ENCODE measurements around the gene SOWAHB.

The SOWAHB gene

DNA sequence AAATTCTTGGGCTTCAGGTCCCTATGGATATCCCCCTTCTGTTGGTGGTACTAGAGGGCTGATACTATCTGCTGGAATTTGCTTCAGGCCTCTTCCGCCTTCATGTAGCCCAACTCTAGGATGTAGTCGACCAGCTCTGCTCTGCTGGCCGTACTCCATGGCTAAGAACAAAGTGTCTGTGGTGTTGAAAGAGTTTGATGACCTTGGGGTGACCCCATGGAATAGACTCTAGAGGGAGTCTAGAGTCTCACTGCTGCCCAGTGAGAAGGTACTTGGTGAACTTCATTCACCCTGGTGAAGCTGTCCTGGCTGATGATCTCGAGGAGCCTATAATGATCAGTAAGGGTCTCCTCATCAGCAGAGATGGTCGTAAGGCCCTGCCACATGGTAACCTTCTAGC lies 11.7 kb downstream of the SOWAHB start:
- H3K23ac ChIP-seq (ENCODE audit: low read length): no peak overlapping the region
- no CpG with 5 or more reads among the region's 5 CpGs for WGBS (ENCODE audit: extremely low coverage, insufficient coverage, insufficient read length)
- H3K14ac ChIP-seq (ENCODE audit: low read length): no peak overlapping the region
- H3K4me2 ChIP-seq (ENCODE audit: low read length): no peak overlapping the region
- H3K79me1 ChIP-seq (ENCODE audit: low read length): no peaks in the 10 kb centered on the region
- no peak overlapping the region for H2BK12ac ChIP-seq (ENCODE audit: low read length)
- H3K4ac ChIP-seq (ENCODE audit: low read depth, low read length): no peak overlapping the region
- no peak overlapping the region for H4K91ac ChIP-seq (ENCODE audit: low read depth, low read length)
- H2AFZ ChIP-seq (ENCODE audit: insufficient read depth, low read length, poor library complexity): no peak overlapping the region
- H2BK5ac ChIP-seq (ENCODE audit: low read depth, low read length, poor library complexity): no peak overlapping the region
- H3K9me3 ChIP-seq (ENCODE audit: insufficient read depth, low read depth, low read length): no peaks in the 10 kb centered on the region
- no peak overlapping the region for H3K18ac ChIP-seq (ENCODE audit: low read length)
- H4K12ac ChIP-seq (ENCODE audit: low read depth, low read length): no peak overlapping the region
- no peak overlapping the region for H3K4me3 ChIP-seq (ENCODE audit: low read depth, low read length)
- no peak overlapping the region for H3K27ac ChIP-seq (ENCODE audit: low read depth, low read length)
- H4K8ac ChIP-seq (ENCODE audit: low read depth, low read length): no peak overlapping the region
- H3K36me3 ChIP-seq (ENCODE audit: control insufficient read depth in 1 of 2, insufficient read depth in 2 of 2, low read length in 2 of 2): no peaks in the 10 kb centered on the region
- no peaks in the 10 kb centered on the region for H3K79me2 ChIP-seq (ENCODE audit: control insufficient read depth, insufficient read depth, low read length, poor library complexity)
- no peak overlapping the region for H2BK120ac ChIP-seq (ENCODE audit: insufficient read depth, low read length, poor library complexity)
- no peak overlapping the region for H2AK5ac ChIP-seq (ENCODE audit: low read length)
- H3K27me3 ChIP-seq (ENCODE audit: insufficient read depth, low read length): no peaks in the 10 kb centered on the region
- no peaks in the 10 kb centered on the region for H3K4me1 ChIP-seq (ENCODE audit: control insufficient read depth in 1 of 2, insufficient read depth in 2 of 2, low read length in 2 of 2)
- no peak overlapping the region for H3K9ac ChIP-seq (ENCODE audit: low read length)
- DNase-seq: no peak

DNA sequence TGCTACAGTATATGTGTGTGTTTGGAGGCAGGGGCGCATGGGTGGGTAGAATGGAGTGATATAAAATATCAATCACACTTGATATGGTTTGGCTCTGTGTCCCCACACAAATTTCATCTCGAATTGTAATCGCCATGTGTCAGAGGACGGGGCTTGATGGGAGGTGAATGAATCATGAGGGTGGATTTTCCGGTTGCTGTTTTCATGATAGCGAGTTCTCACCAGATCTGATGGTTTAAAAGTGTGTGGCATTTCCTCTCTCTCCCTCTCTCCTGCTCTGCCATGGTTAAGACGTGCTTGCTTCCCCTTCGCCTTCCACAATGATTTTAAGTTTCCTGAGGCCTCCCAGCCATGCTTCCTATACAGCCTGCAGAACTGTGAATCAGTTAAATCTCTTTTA lies 14.8 kb downstream of the SOWAHB start:
- Histone ChIP-seq H2BK12ac (ENCODE audit: low read length) (no peak overlapping the region), H3K9ac (ENCODE audit: low read length) (no peak overlapping the region), H4K91ac (ENCODE audit: low read depth, low read length) (no peak overlapping the region), H3K4me1 (ENCODE audit: control insufficient read depth in 1 of 2, insufficient read depth in 2 of 2, low read length in 2 of 2) (no peaks in the 10 kb centered on the region), H3K27me3 (ENCODE audit: insufficient read depth, low read length) (no peaks in the 10 kb centered on the region), H3K4me3 (ENCODE audit: low read depth, low read length) (no peak overlapping the region), H3K9me3 (ENCODE audit: insufficient read depth, low read depth, low read length) (no peaks in the 10 kb centered on the region), H3K4me2 (ENCODE audit: low read length) (no peak overlapping the region), H3K36me3 (ENCODE audit: control insufficient read depth in 1 of 2, insufficient read depth in 2 of 2, low read length in 2 of 2) (no peaks in the 10 kb centered on the region), H3K18ac (ENCODE audit: low read length) (no peak overlapping the region), H2AFZ (ENCODE audit: insufficient read depth, low read length, poor library complexity) (no peak overlapping the region), H3K79me2 (ENCODE audit: control insufficient read depth, insufficient read depth, low read length, poor library complexity) (no peaks in the 10 kb centered on the region), H3K4ac (ENCODE audit: low read depth, low read length) (no peak overlapping the region), H3K14ac (ENCODE audit: low read length) (no peak overlapping the region), H2BK5ac (ENCODE audit: low read depth, low read length, poor library complexity) (no peak overlapping the region), H3K27ac (ENCODE audit: low read depth, low read length) (no peak overlapping the region), H4K12ac (ENCODE audit: low read depth, low read length) (no peak overlapping the region), H3K79me1 (ENCODE audit: low read length) (no peaks in the 10 kb centered on the region), H4K8ac (ENCODE audit: low read depth, low read length) (no peak overlapping the region), H2AK5ac (ENCODE audit: low read length) (no peak overlapping the region), H2BK120ac (ENCODE audit: insufficient read depth, low read length, poor library complexity) (no peak overlapping the region), H3K23ac (ENCODE audit: low read length) (no peak overlapping the region)
- DNase-seq: peak; percentile 38 to 71
- WGBS (ENCODE audit: extremely low coverage, insufficient coverage, insufficient read length): no CpG with 5 or more reads among the region's 8 CpGs

GRCh38 chr4:76882630-76883029 lies 15.3 kb downstream of the SOWAHB start:
- WGBS (ENCODE audit: extremely low coverage, insufficient coverage, insufficient read length): no CpG with 5 or more reads among the region's 2 CpGs
- H3K14ac ChIP-seq (ENCODE audit: low read length): no peak overlapping the region
- H3K79me2 ChIP-seq (ENCODE audit: control insufficient read depth, insufficient read depth, low read length, poor library complexity): no peaks in the 10 kb centered on the region
- H4K91ac ChIP-seq (ENCODE audit: low read depth, low read length): no peak overlapping the region
- no peak overlapping the region for H2AK5ac ChIP-seq (ENCODE audit: low read length)
- no peaks in the 10 kb centered on the region for H3K4me1 ChIP-seq (ENCODE audit: control insufficient read depth in 1 of 2, insufficient read depth in 2 of 2, low read length in 2 of 2)
- H3K27ac ChIP-seq (ENCODE audit: low read depth, low read length): no peak overlapping the region
- DNase-seq: peak in 1 of 2 donors; percentile 33
- no peaks in the 10 kb centered on the region for H3K79me1 ChIP-seq (ENCODE audit: low read length)
- no peaks in the 10 kb centered on the region for H3K9me3 ChIP-seq (ENCODE audit: insufficient read depth, low read depth, low read length)
- H3K18ac ChIP-seq (ENCODE audit: low read length): no peak overlapping the region
- H3K9ac ChIP-seq (ENCODE audit: low read length): no peak overlapping the region
- H2BK120ac ChIP-seq (ENCODE audit: insufficient read depth, low read length, poor library complexity): no peak overlapping the region
- no peaks in the 10 kb centered on the region for H3K27me3 ChIP-seq (ENCODE audit: insufficient read depth, low read length)
- no peak overlapping the region for H3K4ac ChIP-seq (ENCODE audit: low read depth, low read length)
- H2BK12ac ChIP-seq (ENCODE audit: low read length): no peak overlapping the region
- H2AFZ ChIP-seq (ENCODE audit: insufficient read depth, low read length, poor library complexity): no peak overlapping the region
- no peaks in the 10 kb centered on the region for H3K36me3 ChIP-seq (ENCODE audit: control insufficient read depth in 1 of 2, insufficient read depth in 2 of 2, low read length in 2 of 2)
- H2BK5ac ChIP-seq (ENCODE audit: low read depth, low read length, poor library complexity): no peak overlapping the region
- H4K8ac ChIP-seq (ENCODE audit: low read depth, low read length): no peak overlapping the region
- no peak overlapping the region for H4K12ac ChIP-seq (ENCODE audit: low read depth, low read length)
- no peak overlapping the region for H3K23ac ChIP-seq (ENCODE audit: low read length)
- H3K4me3 ChIP-seq (ENCODE audit: low read depth, low read length): no peak overlapping the region
- H3K4me2 ChIP-seq (ENCODE audit: low read length): no peak overlapping the region

DNA sequence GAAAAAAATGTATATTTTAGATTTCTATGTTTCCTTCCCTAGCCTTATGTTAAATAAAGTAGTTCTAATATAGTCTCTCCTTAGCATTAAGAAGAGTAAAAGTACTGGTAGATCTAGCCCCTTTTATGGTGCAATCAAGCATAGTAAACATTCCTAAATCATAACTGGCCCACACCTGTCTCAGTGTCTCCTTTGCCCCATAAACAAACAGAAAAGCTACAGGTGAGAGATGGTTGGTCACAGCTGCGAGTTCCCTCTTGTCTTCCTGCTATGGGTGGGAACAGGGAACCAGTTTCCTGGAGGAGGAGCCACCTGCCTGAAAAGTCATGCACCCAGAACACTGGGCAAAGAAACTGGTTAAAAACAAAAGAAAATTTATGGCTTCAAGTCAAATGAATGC lies 16.6 kb downstream of the SOWAHB start:
- Histone ChIP-seq H3K4me2 (ENCODE audit: low read length) (no peak overlapping the region), H3K27ac (ENCODE audit: low read depth, low read length) (no peak overlapping the region), H3K23ac (ENCODE audit: low read length) (no peak overlapping the region), H3K9me3 (ENCODE audit: insufficient read depth, low read depth, low read length) (no peaks in the 10 kb centered on the region), H3K18ac (ENCODE audit: low read length) (no peak overlapping the region), H3K79me2 (ENCODE audit: control insufficient read depth, insufficient read depth, low read length, poor library complexity) (no peaks in the 10 kb centered on the region), H2BK12ac (ENCODE audit: low read length) (no peak overlapping the region), H3K4me3 (ENCODE audit: low read depth, low read length) (no peak overlapping the region), H3K4ac (ENCODE audit: low read depth, low read length) (no peak overlapping the region), H2AK5ac (ENCODE audit: low read length) (no peak overlapping the region), H2BK120ac (ENCODE audit: insufficient read depth, low read length, poor library complexity) (no peak overlapping the region), H4K8ac (ENCODE audit: low read depth, low read length) (no peak overlapping the region), H3K79me1 (ENCODE audit: low read length) (no peaks in the 10 kb centered on the region), H4K91ac (ENCODE audit: low read depth, low read length) (no peak overlapping the region), H2AFZ (ENCODE audit: insufficient read depth, low read length, poor library complexity) (no peak overlapping the region), H3K27me3 (ENCODE audit: insufficient read depth, low read length) (no peaks in the 10 kb centered on the region), H4K12ac (ENCODE audit: low read depth, low read length) (no peak overlapping the region), H3K14ac (ENCODE audit: low read length) (no peak overlapping the region), H3K9ac (ENCODE audit: low read length) (no peak overlapping the region), H3K4me1 (ENCODE audit: control insufficient read depth in 1 of 2, insufficient read depth in 2 of 2, low read length in 2 of 2) (no peaks in the 10 kb centered on the region), H3K36me3 (ENCODE audit: control insufficient read depth in 1 of 2, insufficient read depth in 2 of 2, low read length in 2 of 2) (no peaks in the 10 kb centered on the region), H2BK5ac (ENCODE audit: low read depth, low read length, poor library complexity) (no peak overlapping the region)
- DNase-seq: peak; percentile 75 to 85
- WGBS (ENCODE audit: extremely low coverage, insufficient coverage, insufficient read length): no CpG with 5 or more reads among the region's 1 CpG

Measured in trophoblast cell (in vitro differentiated cells and primary cell).